GM19372 (cell line): ENCODE results near the gene TCIRG1.

Source experiments
- ATAC-seq: cut with Tn5 transposase; IDR thresholded peaks from one replicate; pipeline ENCODE4 v1.9.1; 2021; ENCODE audit warnings: mild to moderate bottlenecking, low read depth, moderate library complexity; ENCODE audit not compliant: unreplicated experiment

The TCIRG1 gene

GRCh38 chr11:68036141-68036716, 2.6 kb upstream of the TCIRG1 start:
- no peak for ATAC-seq

- ATAC-seq = no peak
Measured at GRCh38 chr11:68036717-68037239, 2.0 kb upstream of the TCIRG1 start.

DNA sequence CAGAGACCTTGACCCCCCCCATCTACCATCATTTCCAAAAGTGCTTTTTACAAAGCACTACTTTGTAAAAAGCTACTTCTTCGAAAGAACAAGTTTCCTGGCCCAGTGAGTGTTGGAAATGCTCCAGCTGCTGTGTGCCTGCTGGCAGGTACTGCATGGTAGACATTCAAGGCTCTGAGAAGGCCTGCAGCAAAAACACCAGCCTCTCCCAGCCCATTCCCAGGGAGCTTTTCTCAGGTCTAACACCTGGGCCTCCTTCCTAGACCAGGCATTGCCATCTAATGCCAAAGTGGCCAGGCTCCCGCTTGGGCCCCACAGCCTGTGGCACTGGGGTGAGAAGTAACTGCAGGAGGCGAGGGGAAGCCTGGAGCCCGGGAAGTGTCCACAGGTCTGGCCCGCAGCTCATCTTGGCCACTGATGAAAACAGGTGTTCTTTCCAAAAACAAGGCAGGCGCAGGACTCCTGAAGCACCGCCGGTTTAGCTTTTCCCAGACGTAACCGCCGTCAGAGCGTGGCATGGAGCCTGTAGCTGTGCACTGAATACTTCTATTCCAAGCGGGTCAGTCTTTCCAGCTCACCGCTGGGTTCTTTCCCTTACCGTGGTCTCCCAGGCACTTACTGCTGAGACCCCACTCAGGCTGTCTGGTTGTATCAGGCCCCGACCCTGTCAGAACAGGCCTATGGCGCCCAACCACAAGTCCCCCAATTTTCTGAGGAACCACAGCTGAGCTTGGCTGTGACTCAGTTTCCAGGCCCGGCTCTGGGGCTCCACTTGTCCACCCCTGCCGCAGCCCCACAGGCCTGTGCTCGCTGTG, 1.2 kb upstream of the TCIRG1 start:
- ATAC-seq = no peak

DNA sequence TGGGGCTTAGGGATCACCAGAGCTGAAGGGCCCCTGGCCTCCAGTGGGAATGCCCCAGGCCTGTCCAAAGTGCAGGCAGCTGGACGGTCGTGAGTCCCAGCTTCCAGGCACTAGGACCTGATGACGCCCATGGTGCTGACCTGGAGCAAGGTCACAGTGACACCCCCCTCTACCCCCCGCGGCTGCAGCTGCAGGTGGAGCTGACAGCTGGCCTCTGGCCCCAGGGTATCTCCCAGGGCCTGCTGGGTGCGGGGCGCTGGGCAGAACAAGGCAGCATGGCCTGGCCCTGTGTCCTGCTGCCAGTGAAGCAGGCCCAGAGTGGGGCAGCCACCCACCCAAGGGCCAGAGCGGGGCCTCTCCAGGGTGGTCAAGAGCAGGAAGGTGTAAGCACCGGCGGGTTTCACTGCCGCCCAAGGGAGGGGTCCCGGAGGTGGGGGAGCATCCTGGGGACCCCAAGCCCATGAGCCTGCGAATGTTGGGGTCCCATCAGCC, 553 bp upstream of the TCIRG1 start:
- ATAC-seq = no peak

- no peak for ATAC-seq
Measured at GRCh38 chr11:68039526-68040086, 781 bp downstream of the TCIRG1 start.

- ATAC-seq = no peak
Measured at GRCh38 chr11:68040101-68040956, 1.5 kb downstream of the TCIRG1 start.

GRCh38 chr11:68040957-68041591, 2.2 kb downstream of the TCIRG1 start:
- no peak for ATAC-seq

GRCh38 chr11:68041617-68042218, 2.9 kb downstream of the TCIRG1 start:
- no peak for ATAC-seq

- no peak for ATAC-seq
Measured at GRCh38 chr11:68042219-68043028, 3.6 kb downstream of the TCIRG1 start.

DNA sequence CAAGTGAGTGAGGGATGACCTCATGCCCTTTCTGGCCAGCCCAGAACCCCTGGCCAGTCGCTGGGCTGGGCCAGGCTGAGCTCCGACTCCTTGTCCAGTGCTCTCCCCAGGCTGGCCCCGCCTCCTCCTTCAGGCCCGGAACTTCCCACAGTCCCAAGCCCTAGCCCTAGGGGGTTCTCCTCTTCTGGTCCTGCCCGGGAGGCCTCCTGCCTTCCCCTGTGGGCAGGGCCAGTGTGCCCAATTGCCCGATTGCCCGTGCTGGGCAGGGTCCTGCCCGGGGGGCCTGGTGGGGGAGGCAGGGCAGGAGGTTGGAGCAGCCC, 4.2 kb downstream of the TCIRG1 start:
- ATAC-seq = no peak

DNA sequence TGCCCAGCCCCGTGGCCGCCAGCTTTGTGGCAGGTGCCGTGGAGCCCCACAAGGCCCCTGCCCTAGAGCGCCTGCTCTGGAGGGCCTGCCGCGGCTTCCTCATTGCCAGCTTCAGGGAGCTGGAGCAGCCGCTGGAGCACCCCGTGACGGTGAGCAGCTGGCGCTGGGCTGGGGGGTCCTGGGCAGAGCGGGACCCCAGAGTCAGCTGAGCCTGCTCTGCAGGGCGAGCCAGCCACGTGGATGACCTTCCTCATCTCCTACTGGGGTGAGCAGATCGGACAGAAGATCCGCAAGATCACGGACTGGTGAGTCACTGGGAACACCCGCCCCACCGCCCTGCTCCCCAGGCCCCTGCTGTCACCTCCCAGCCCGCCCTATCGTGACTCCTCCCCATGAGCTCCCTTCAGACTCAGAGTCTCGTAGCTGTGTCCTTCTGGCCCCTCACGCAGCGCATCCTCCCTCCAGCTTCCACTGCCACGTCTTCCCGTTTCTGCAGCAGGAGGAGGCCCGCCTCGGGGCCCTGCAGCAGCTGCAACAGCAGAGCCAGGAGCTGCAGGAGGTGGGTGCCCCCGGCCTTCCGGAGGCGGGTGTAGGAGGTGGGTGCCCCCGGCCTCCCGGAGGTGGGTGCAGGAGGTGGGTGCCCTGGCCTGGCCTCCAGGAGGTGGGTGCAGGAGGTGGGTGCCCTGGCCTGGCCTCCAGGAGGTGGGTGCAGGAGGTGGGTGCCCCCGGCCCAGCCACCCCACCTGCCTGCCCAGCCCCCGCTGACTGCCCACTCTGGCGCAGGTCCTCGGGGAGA, 4.7 kb downstream of the TCIRG1 start:
- ATAC-seq = no peak

- ATAC-seq = no peak
Measured at GRCh38 chr11:68044145-68044813, 5.5 kb downstream of the TCIRG1 start.

DNA sequence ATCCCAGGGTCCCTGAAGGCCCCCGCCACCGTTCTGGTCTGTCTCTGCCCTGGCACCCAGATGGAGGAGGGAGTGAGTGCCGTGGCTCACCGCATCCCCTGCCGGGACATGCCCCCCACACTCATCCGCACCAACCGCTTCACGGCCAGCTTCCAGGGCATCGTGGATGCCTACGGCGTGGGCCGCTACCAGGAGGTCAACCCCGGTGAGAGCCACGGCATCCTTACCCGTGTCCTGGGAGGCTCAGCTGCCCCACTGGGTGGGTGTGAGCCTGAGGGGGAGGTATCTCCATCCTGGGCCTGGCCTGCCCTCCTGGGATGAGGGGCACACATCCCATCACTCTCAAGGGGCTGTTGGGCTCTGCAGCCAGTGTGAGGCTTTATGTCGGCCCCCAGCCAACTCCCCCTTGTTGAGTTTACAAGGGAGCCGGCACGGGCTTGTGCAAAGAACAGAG, 6.1 kb downstream of the TCIRG1 start:
- no peak for ATAC-seq

DNA sequence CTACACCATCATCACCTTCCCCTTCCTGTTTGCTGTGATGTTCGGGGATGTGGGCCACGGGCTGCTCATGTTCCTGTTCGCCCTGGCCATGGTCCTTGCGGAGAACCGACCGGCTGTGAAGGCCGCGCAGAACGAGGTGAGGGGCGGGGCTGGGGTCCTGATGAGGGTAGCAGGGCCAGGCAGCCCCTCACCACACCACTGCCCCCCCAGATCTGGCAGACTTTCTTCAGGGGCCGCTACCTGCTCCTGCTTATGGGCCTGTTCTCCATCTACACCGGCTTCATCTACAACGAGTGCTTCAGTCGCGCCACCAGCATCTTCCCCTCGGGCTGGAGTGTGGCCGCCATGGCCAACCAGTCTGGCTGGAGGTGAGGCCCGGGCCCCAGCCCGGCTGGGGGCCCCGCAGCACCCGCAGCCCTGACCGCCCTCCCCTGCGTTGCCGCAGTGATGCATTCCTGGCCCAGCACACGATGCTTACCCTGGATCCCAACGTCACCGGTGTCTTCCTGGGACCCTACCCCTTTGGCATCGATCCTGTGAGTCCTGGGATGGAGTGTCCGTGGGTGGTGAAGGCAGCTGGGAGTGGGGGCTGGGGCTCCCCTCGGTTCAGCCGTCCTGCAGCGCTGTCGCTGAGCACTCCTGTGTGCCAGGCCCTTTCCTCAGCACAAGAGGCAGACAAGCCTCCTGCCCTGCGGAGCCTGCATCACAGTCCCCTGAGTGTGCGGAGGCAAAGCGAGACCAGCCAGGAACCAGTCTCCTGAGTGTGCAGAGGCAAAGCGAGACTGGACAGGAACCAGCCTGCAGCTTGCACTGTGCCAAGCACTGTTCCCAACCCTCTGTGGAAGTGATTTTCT, 8.8 kb downstream of the TCIRG1 start:
- no peak for ATAC-seq

- ATAC-seq = no peak
Measured at GRCh38 chr11:68048681-68049508, 10.1 kb downstream of the TCIRG1 start.
